HepG2 (cell line): ENCODE measurements around the gene FAM177B. TPM values are rescaled to one million over a fixed set of nuclear protein-coding genes. Genes with fewer than 3 reads are reported as not detected.

Experiments used
- ATAC-seq: fragments of 200-7000 bp; cut with Tn5 transposase; 3 replicates; pipeline ENCODE4 v1.9.1; 2020; ENCODE audit warnings: mild to moderate bottlenecking, moderate library complexity
- BruUV-seq: library from RNA; stranded (reverse); fragments of 400-500 nt; replicated peaks from 2 replicates; lab custom pipeline; 2021; lab: Mats Ljungman, UMichigan
- CTCF ChIA-PET: fragments of 300-600 bp; formaldehyde crosslinking; extraction: SDS; loops from one replicate; lab custom pipeline; 2021; ENCODE audit warnings: low total read pairs, inconsistent platforms, low intra/inter-chr PET ratio; lab: Yijun Ruan, JAX
- POLR2A ChIA-PET: fragments of 350-600 bp; sonication (Branson Sonifier 250); formaldehyde crosslinking; loops from one replicate; lab custom pipeline; 2020; ENCODE audit warnings: antibody characterized with exemption, inconsistent platforms; lab: Yijun Ruan, JAX
- DNase-seq: peaks from one replicate; pipeline ENCODE4 v3.0.0-alpha.2; 2015; ENCODE audit warnings: low spot score
- FAIRE-seq: peaks from 3 replicates; lab custom pipeline; 2011; peaks lifted over from hg19 to GRCh38; lab: Jason Lieb, UNC
- H2AFZ ChIP-seq: one replicate; pipeline ENCODE4 v1.6.1; 2011; ENCODE audit warnings: low read length, inconsistent platforms
- H3K27ac ChIP-seq: fragments of 300-600 bp; 3 replicates; pipeline ENCODE4 v1.8.0; 2011; ENCODE audit warnings: mixed run types, mild to moderate bottlenecking, mixed read lengths, low read length, inconsistent platforms; ENCODE audit not compliant: insufficient read depth; ENCODE audit errors: extremely low read length
- H3K27me3 ChIP-seq, 2 experiments: fragments of 200-600 bp in 1 of 2; 2 replicates in 1 of 2; 3 replicates in 1 of 2; pipeline versions ENCODE4 v1.6.0 to v1.8.0; 2011; ENCODE audit warnings: low read length in 2 of 2, mild to moderate bottlenecking in 2 of 2, moderate library complexity in 2 of 2, inconsistent platforms in 1 of 2; ENCODE audit not compliant: insufficient read depth in 2 of 2, control insufficient read depth in 1 of 2
- H3K36me3 ChIP-seq, 2 experiments: fragments of 200-600 bp in 1 of 2; replicated peaks in 1 of 2; 2 replicates in 1 of 2; 3 replicates in 1 of 2; pipeline versions ENCODE4 v1.5.1 to v1.8.0; 2011; ENCODE audit warnings: low read length in 2 of 2, inconsistent platforms in 1 of 2; ENCODE audit not compliant: insufficient read depth in 2 of 2, control insufficient read depth in 1 of 2
- H3K4me1 ChIP-seq: 2 replicates; pipeline ENCODE4 v1.5.1; 2012; ENCODE audit warnings: low read length, inconsistent platforms; ENCODE audit not compliant: insufficient read depth
- H3K4me2 ChIP-seq: 2 replicates; pipeline ENCODE4 v1.6.0; 2011; ENCODE audit warnings: low read depth, low read length, inconsistent platforms
- H3K4me3 ChIP-seq, 3 experiments: fragments of 200-600 bp in 1 of 3; sonication (generic), shearing (Covaris generic) in 1 of 3; replicated peaks in 1 of 3; 2 replicates each; pipeline ENCODE4 v1.5.1; 2011 to 2016; ENCODE audit warnings: low read length in 3 of 3, inconsistent platforms in 2 of 3, low read depth in 2 of 3, mild to moderate bottlenecking in 2 of 3, control low read depth in 1 of 3, mixed read lengths in 1 of 3; ENCODE audit not compliant: insufficient read depth in 1 of 3
- H3K79me2 ChIP-seq: one replicate; pipeline ENCODE4 v1.6.1; 2011; ENCODE audit warnings: low read length, inconsistent platforms; ENCODE audit not compliant: insufficient read depth
- H3K9ac ChIP-seq: 2 replicates; pipeline ENCODE4 v1.6.0; 2011; ENCODE audit warnings: mild to moderate bottlenecking, low read depth, low read length, inconsistent platforms; ENCODE audit not compliant: insufficient read depth
- H3K9me3 ChIP-seq: 2 replicates; pipeline ENCODE4 v1.5.1; 2012; ENCODE audit warnings: mild to moderate bottlenecking, low read length
- H4K20me1 ChIP-seq: 2 replicates; pipeline ENCODE4 v1.6.0; 2011; ENCODE audit warnings: inconsistent platforms, mild to moderate bottlenecking, low read length, moderate library complexity; ENCODE audit not compliant: insufficient read depth
- HNRNPL ChIP-seq: fragments of 200-400 bp; formaldehyde crosslinking; IDR thresholded peaks from 2 replicates; pipeline ENCODE4 v1.6.1; 2017; ENCODE audit warnings: mild to moderate bottlenecking, low read depth, low read length
- HOXA5 ChIP-seq: sonication (generic); formaldehyde crosslinking; IDR thresholded peaks from 2 replicates; pipeline ENCODE4 v1.4.0; 2020; ENCODE audit warnings: missing genetic modification reagents
- NFIC ChIP-seq: IDR thresholded peaks from 2 replicates; pipeline ENCODE4 v1.6.1; 2012; ENCODE audit warnings: mild to moderate bottlenecking, low read length, inconsistent platforms
- PLRG1 ChIP-seq: fragments of 450-650 bp; conservative IDR thresholded peaks from 2 replicates; pipeline ENCODE4 v1.6.1; 2016
- SALL2 ChIP-seq: sonication (generic); formaldehyde crosslinking; IDR thresholded peaks from 2 replicates; pipeline ENCODE4 v1.8.1; 2023; ENCODE audit warnings: mild to moderate bottlenecking, missing genetic modification reagents, inconsistent platforms
- ZFP82 ChIP-seq: sonication (generic); formaldehyde crosslinking; IDR thresholded peaks from 2 replicates; pipeline ENCODE4 v1.5.1; 2020; ENCODE audit warnings: mild to moderate bottlenecking, missing genetic modification reagents, borderline replicate concordance
- ZMYM4 ChIP-seq: sonication (generic); formaldehyde crosslinking; IDR thresholded peaks from 2 replicates; pipeline ENCODE4 v1.8.1; 2023; ENCODE audit warnings: mild to moderate bottlenecking, missing genetic modification reagents
- ZNF354B ChIP-seq: sonication (generic); formaldehyde crosslinking; IDR thresholded peaks from 2 replicates; pipeline ENCODE4 v1.8.0; 2022; ENCODE audit warnings: mild to moderate bottlenecking, missing genetic modification reagents
- ZNF383 ChIP-seq: sonication (generic); formaldehyde crosslinking; IDR thresholded peaks from 2 replicates; pipeline ENCODE4 v1.4.0; 2020; ENCODE audit warnings: missing genetic modification reagents, mild to moderate bottlenecking, borderline replicate concordance
- ZNF747 ChIP-seq: sonication (generic); formaldehyde crosslinking; IDR thresholded peaks from 2 replicates; pipeline ENCODE4 v1.8.1; 2023; ENCODE audit warnings: missing genetic modification reagents, mild to moderate bottlenecking, borderline replicate concordance
- ZNF788 ChIP-seq: sonication (generic); formaldehyde crosslinking; IDR thresholded peaks from 2 replicates; pipeline ENCODE4 v1.5.0; 2020; ENCODE audit warnings: mild to moderate bottlenecking, missing genetic modification reagents, borderline replicate concordance
- WGBS: methylation state at CpG from one replicate; pipeline ENCODE4 v1.1.6; 2017; ENCODE audit warnings: low lambda C conversion rate; 5-methylcytosine and 5-hydroxymethylcytosine counted together
- in situ Hi-C: cut with HindIII; loops from 2 replicates; pipeline ENCODE4 v1.10.0; 2017; ENCODE audit warnings: low pct_unique_long_range_greater_than_20kb; ENCODE audit not compliant: extremely low pct_ligation_motif_present
- intact Hi-C: fragments of 100-400 bp; cut with micrococcal nuclease; formaldehyde crosslinking; loops from one replicate; pipeline ENCODE4 v1.10.0; 2022; ENCODE audit not compliant: unreplicated experiment
- polyA plus RNA-seq, 8 experiments: library from polyadenylated mRNA; depleted of rRNA in 3 of 8; stranded (reverse) in 7 of 8; unstranded in 1 of 8; fragments of >200 nt; fragmentation: Illumina TruSeq in 4 of 8; extraction: Trizol in 4 of 8; gene quantifications; 2 replicates each; pipeline versions ENCODE4 v1.2.1 to v1.2.3, GENCODE V29; 2011 to 2016; ENCODE audit warnings: low read depth in 4 of 8, missing spikeins in 1 of 8, mixed read lengths in 1 of 8; ENCODE audit not compliant: insufficient read depth in 1 of 8
- total RNA-seq, 5 experiments: library from RNA; depleted of rRNA; stranded (reverse); fragments of >200 nt; fragmentation: Illumina TruSeq; extraction: Trizol; gene quantifications; 2 replicates each; pipeline ENCODE4 v1.2.3, GENCODE V29; 2016; ENCODE audit warnings: low read depth in 1 of 5
- TF ChIP-seq, protein P1 (sequence below): sonication (generic); formaldehyde crosslinking; IDR thresholded peaks from 2 replicates; pipeline ENCODE4 v1.4.0; 2020; ENCODE audit warnings: missing genetic modification reagents
- TF ChIP-seq, protein P2 (sequence below): sonication (generic); formaldehyde crosslinking; IDR thresholded peaks from 2 replicates; pipeline ENCODE4 v1.4.0; 2020; ENCODE audit warnings: mild to moderate bottlenecking, missing genetic modification reagents

The FAM177B gene
- total and polyA plus RNA-seq, 2 of the 13 experiments (the other 11 are each of a cell fraction or from before 2014, with no cell fraction given), result 0.05 TPM; not detected in 1

DNA sequence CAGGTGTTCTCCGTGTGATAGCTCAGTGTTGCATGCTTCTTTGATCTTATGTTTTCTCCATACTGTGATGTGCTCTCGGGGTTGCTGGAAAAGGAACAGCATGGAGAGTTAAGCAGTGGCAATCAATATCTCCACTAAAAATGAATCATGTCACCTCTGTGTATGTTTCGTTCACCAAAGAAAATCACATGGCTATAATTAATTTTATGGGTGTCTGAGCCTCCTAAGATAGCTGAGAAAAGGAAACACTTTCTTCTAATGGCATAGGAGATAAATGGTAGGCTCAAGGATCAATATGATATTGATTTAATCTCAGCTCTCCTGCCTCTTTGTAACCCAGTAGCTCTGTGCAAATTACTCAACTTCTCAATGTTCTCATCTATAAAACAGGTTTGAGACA lies 14.3 kb downstream of the FAM177B start (continued):
- TF ChIP-seq, protein P1, sequence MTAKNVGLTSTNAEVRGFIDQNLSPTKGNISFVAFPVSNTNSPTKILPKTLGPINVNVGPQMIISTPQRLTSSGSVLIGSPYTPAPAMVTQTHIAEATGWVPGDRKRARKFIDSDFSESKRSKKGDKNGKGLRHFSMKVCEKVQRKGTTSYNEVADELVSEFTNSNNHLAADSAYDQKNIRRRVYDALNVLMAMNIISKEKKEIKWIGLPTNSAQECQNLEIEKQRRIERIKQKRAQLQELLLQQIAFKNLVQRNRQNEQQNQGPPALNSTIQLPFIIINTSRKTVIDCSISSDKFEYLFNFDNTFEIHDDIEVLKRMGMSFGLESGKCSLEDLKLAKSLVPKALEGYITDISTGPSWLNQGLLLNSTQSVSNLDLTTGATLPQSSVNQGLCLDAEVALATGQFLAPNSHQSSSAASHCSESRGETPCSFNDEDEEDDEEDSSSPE (CRISPR knock-in tag), result no peak
- TF ChIP-seq SALL2 (CRISPR knock-in tag) (no peak), ZFP82 (CRISPR knock-in tag) (no peak), ZNF788 (CRISPR knock-in tag) (no peak)

DNA sequence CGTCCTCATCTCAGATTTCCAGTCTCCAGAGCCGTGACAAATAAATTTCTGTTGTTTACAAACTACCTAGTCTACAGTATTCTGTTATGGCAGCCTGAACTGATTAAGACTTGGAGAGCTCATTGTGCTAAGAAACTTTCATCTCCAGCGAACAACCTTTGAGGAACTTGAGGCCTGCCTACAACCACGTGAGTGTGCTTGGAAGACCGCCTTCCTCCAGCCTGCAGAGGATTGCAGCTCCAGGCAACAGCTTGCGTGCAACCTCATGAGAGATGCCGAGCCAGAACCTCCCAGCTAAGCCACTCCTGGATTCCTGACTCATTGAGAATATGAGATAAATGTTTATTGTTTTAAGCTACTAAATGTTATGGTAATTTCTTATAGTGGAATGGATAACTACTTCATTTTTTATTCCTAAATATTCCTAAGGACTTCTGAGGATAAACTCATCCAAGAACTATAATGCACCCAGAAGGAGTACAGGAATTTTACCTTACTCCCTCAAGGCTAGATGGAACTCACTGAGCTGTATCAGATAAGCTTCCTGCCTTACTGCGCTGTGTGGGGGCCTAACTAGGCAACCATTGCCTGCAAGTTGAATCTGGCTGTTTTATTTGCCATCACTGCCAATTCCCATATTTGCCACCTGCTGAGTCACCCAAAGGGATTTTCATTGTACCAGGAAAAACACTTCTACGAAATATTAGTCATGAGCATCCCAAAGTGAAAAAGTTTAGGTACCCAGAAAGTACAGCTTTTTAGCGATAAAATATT lies 17.6 kb downstream of the FAM177B start:
- H3K27ac ChIP-seq, result no peak overlapping the region
- no peak overlapping the region for H3K4me2 ChIP-seq
- no peaks in the 10 kb centered on the region for H3K36me3 ChIP-seq
- H3K27me3 ChIP-seq, result peaks cover 0 to 4% of the 10 kb centered on the region in 2 experiments; a peak in 2 of 5 replicates
- H3K4me1 ChIP-seq, result no peaks in the 10 kb centered on the region
- H3K9me3 ChIP-seq, result no peaks in the 10 kb centered on the region
- WGBS, result 38% methylated on average over 10 of the region's 10 CpGs
- H3K9ac ChIP-seq, result no peak overlapping the region
- intact Hi-C loops (no loop called here), in situ Hi-C loops (no loop called here)
- H2AFZ ChIP-seq, result no peak overlapping the region
- CTCF ChIA-PET, result no interaction called here
- TF ChIP-seq, protein P2, sequence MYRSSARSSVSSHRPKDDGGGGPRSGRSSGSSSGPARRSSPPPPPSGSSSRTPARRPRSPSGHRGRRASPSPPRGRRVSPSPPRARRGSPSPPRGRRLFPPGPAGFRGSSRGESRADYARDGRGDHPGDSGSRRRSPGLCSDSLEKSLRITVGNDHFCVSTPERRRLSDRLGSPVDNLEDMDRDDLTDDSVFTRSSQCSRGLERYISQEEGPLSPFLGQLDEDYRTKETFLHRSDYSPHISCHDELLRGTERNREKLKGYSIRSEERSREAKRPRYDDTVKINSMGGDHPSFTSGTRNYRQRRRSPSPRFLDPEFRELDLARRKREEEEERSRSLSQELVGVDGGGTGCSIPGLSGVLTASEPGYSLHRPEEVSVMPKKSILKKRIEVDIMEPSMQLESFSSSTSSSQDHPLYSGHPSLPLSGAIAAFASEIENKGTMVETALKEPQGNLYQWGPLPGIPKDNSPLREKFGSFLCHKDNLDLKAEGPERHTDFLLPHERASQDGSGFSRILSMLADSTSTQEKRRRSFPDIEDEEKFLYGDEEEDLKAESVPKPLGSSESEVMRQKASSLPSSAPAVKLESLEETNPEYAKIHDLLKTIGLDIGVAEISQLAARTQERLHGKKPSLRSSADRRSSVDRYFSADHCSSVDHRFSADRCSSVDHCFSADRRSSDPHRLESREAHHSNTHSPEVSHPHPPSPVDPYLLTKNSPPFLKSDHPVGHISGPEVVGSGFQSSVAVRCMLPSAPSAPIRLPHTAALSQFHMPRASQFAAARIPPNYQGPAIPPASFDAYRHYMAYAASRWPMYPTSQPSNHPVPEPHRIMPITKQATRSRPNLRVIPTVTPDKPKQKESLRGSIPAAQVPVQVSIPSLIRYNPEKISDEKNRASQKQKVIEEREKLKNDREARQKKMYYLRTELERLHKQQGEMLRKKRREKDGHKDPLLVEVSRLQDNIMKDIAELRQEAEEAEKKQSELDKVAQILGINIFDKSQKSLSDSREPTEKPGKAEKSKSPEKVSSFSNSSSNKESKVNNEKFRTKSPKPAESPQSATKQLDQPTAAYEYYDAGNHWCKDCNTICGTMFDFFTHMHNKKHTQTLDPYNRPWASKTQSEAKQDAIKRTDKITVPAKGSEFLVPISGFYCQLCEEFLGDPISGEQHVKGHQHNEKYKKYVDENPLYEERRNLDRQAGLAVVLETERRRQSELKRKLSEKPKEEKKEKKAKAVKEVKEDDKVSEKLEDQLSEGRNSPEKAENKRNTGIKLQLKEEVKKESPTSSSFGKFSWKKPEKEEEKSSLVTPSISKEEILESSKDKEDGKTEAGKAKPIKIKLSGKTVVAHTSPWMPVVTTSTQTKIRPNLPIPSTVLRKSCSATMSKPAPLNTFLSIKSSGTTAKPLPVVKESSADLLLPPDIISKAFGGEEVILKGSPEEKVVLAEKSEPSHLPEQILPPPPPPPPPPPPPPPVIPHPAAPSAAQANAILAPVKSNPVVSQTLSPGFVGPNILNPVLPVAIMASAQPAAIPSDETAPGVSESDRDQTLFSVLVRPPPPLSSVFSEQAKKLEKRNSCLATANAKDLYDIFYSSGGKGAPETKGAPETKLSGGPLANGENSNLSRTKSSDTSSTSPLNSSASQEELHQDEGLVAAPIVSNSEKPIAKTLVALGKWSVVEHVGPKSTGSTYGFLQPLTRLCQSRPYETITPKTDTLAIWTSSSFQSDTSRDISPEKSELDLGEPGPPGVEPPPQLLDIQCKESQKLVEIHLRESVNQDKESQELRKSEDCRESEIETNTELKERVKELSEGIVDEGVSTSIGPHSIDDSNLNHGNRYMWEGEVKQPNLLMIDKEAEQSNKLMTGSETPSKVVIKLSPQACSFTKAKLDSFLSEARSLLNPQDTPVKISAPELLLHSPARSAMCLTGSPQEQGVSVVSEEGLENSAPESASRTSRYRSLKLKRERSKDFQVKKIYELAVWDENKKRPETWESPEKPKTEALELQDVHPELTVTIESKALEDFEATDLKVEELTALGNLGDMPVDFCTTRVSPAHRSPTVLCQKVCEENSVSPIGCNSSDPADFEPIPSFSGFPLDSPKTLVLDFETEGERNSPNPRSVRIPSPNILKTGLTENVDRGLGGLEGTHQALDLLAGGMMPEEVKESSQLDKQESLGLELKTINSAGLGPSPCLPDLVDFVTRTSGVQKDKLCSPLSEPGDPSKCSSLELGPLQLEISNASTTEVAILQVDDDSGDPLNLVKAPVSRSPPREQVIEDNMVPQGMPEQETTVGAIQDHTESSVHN (CRISPR knock-in tag), result no peak
- no peak for TF ChIP-seq ZNF354B (CRISPR knock-in tag)
- no peak for TF ChIP-seq ZNF747 (CRISPR knock-in tag)
- TF ChIP-seq NFIC, result no peak
- no peak for TF ChIP-seq ZNF383 (CRISPR knock-in tag)
- TF ChIP-seq HOXA5 (CRISPR knock-in tag), result no peak
- no peak for TF ChIP-seq PLRG1
- no peak for TF ChIP-seq ZMYM4 (CRISPR knock-in tag)
- TF ChIP-seq HNRNPL, result no peak
- no peak for FAIRE-seq
- H4K20me1 ChIP-seq, result no peaks in the 10 kb centered on the region
- no peak for DNase-seq
- ATAC-seq, result no peak
- BruUV-seq, result no TSS peak
- POLR2A ChIA-PET, result no interaction called here
- H3K79me2 ChIP-seq, result no peaks in the 10 kb centered on the region
- H3K4me3 ChIP-seq, result no peak overlapping the region
